GM21423 (cell line): Measurements from ENCODE around the gene PELI2.

ENCODE experiments used
- ATAC-seq: cut with Tn5 transposase; IDR thresholded peaks from one replicate; pipeline ENCODE4 v1.9.1; 2021; ENCODE audit warnings: mild to moderate bottlenecking, moderate library complexity; ENCODE audit not compliant: unreplicated experiment

Gene PELI2

DNA sequence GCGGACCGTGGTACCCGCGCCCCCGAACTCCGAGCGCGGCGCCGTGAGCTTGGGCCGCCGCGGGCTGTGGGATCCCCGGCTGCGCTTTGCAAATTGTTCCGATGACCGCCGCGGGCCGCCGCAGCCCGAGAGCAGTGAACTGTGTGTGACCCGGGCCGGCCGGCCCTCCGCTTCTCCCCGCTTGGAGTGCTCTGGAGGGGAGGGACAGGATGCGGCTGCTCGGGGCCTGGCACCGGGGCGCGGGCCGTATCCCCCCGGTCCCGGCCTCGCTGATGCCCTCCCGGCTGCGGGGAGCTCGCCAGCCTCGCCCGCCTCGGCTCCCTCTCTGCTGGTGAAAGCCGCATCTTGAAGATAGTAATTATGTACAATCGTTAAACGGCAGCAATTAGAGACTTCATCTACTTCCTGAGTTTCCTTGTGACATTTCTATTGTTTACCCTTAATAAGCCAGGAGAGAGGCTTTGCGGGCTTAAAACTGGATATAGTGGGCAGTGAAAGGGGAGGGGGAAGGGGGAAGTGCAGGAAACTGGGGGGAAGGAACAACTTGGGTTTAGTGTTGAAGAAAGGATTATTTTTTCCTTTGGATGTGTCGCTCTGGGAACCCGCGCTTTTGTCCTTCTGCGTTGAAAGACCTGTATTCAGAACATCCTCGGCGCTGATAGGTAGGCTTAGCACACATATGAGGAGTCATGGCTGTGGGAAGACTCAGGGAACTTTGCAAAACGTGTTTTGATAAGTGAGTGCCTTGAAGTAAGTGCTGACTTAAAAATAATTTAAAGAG is 1.2 kb downstream of the PELI2 start:
- peak; percentile 27 for ATAC-seq

DNA sequence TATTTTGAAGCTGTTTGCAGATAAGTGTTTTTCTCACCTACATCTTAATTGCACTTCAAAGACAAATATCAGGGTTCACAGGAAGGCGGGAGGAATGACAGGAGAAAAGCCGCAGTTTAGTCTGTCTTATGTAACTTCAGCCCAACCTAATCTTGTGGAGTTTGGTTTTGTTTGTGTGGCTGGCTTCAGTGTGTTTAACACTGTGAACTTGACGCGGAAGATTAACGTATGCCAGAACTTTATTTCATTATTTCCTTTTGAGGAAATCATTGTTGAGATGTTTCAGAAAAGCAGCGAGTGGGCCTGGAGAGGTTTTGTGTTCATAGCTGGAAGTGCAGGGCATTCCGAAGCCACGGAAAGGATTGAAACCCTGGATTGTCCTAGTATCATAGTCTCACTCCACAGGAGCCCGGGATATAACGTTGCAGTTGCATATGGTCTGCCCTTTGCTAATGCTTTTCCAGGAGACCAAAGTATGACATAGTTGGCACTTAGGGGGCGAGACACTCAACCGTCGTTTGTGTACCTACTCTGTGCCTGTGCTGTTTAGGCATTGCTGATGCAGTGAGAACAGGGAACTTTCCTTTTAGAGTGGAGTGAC is 2.0 kb downstream of the PELI2 start:
- no peak for ATAC-seq

DNA sequence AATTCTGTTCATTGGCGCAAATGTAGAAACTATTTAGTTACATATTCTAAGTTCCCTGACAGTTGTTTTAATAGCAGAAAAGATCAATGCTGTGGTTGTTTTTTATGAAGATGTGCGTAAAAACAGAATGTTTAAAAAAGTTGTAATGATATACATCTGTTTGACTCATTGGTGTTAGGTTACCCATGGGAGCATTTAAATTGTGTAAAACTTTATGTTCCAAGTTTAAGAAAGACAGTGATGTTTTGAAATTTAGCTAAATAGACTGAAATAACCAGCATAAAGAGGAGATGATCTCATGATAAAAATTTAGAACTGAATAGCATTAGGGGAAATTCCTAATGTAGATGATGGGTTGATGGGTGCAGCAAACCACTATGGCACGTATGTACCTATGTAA is 3.6 kb downstream of the PELI2 start:
- no peak for ATAC-seq

DNA sequence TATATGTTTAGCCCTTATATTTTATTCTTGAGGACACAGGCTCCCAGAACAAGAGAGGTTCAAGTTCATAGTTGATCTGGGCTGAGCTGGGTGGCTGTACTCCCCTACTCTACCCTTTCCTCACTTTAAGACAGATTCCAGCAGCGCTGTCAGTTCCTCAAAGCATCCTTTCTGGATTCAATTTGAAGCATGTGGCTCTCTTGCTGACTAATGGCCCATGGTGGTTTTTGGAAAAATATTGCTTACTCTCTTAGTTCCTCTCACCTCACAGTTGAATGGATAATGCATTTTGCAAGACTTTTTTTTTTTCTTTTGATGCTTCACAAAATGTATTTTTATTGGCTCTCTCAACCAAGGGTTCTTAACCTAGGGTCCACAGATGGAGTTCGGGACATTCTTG is 4.1 kb downstream of the PELI2 start:
- no peak for ATAC-seq

- no peak for ATAC-seq
Observed at GRCh38 chr14:56124327-56124726, 6.1 kb downstream of the PELI2 start.

DNA sequence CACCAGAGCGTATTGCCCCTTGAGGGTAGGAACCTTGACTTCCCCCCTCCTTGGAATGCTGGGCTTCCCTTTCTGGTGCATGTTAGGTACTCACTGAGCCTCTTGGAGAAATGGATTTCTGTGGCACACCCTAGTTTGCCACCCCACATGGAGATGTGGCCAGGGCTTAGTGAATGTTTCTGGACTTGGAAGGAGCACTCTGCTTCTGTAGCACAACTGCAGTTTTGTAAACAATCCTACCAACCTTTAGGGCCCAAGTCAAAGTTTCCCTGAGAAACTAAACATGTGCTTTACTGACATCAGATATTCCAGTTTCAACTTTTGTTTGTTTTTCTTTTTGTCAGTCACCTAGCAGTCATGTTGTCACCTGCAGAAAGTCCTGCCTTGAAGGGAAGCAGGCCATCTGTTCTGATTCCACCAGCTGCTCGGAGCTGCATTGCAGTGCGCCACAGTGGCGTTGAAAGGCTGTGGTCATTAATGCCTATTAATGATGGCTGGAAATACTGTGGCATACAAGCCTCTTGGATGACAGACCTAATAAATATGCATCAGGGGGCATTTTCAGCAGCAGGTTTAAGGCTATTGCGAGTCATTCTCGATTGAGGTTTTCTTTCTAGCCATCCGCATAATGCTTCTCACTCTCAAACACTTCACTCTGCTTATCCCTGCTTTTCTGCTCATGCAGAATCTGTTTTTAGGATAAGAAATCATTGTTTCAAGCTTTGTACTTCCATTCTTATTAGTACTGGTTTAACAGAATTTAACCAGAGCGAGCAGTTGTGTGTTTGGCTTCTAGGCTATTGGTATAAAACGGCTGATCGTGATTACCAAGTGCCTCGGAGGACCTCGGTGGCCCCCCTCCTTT is 7.8 kb downstream of the PELI2 start:
- ATAC-seq: no peak

DNA sequence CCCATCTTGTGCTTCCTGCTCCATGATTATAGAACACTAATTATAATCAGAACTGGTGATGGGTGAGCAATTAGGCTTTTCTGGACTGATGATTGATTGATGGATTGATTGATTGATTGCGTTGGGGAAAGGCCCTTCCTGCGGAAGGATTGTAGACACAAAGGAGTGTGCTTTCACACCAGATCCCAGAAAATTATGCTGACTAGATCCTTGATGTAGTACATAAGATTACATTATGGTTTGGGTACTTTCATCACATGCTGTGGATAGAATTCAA is 8.4 kb downstream of the PELI2 start:
- no peak for ATAC-seq

DNA sequence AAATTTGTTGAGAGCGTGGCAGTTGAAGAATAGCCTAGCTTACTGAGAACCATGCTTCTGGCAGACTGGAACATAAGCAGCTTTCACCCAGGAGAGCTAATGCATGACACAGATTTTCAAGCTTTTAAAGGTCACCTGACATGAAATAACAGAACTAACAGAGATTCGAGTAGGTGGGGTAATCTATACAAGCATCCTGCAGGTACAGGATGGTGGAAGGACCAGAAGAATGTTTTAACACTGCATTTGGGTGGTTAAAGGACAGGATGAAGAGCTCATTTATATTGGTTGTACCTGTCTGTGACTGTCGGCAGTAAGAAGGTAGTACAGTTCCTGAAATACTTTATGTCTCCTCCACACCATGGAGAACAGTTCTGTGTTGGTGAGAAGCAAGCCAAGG is 8.9 kb downstream of the PELI2 start:
- ATAC-seq: no peak

GRCh38 chr14:56129092-56129491 is 10.9 kb downstream of the PELI2 start:
- ATAC-seq: no peak

DNA sequence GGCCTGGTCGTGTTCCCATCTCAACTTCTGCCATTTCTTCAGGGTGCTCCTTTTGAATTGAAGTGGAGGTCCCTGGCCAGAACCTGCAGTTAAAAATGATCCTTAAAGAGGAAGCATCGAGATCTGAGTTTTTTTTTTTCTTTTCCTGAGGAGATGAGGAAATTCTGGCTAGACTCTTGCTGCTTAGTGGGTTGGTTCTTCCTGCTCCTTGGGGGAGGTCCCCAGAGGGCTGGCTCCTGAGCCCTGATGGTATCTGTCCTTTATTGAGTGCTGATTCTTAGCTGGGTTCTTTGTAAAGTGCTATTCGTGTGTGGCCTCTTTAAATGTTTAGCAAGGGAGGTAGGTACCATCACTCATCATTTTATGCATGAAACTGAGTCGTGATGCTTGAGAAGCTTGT is 11.7 kb downstream of the PELI2 start:
- ATAC-seq: no peak

DNA sequence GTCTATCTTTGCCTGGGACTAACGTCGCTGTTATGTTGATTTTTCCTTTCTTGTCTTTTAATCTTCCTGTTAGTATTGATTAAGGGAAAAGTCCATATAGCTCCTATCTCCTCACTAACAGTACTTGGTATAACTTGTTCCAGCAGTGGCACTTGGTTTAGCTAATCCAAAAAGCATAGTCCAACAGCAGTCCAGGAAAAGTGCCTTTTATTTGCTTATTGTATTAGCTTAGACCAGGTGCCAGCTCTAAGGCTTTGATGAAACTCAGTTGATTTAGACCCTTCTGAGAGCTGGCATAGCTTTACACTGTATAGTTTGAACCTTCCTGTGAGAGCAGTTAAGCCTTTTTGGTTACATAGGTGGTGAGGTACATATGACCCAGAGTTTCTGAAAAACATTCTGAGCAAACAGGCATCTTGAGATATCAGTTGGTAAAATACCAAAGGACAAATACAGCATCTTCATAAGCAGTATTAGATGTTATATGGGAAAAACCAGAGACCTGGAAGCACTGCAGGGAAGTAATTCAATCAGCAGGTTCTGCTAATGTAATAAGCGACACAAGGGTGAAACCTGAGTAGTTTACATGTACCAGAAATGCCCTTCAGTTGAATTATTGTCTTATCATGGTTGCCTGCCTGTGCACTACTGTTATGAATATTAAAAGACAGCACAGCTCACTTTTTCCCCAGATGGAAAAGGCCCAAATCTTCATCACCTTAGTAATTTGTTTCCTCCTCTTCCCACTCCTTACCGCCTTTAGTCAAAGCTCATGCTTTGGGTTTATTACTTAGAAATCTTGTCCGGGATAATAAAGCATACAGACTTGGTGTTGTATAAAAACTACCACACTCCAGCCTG is 13.0 kb downstream of the PELI2 start:
- no peak for ATAC-seq

- no peak for ATAC-seq
Observed at GRCh38 chr14:56131865-56132833, 13.9 kb downstream of the PELI2 start.

GRCh38 chr14:56133547-56133946 is 15.3 kb downstream of the PELI2 start:
- ATAC-seq: no peak

GRCh38 chr14:56135001-56135400 is 16.8 kb downstream of the PELI2 start:
- no peak for ATAC-seq

DNA sequence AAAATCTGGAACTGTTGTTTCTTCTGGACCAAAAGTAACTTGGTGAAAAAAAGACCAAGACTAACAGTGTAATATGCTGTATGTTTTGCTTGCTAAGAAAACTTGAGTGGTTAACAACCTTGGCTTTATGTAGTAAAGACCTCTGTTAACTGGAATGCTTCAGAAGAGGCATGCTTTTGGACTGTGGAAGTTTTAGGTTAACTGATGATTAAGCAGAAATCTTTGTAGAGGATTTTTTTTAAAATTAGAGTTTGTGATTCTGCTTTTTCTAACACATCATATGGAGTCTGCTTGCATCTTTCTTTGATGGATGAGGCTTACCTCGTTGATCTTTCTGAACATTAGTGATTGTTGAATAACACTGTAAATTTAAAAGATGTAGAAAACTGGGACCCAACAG is 17.5 kb downstream of the PELI2 start:
- no peak for ATAC-seq

- ATAC-seq: no peak
Observed at GRCh38 chr14:56136571-56137452, 18.6 kb downstream of the PELI2 start.

DNA sequence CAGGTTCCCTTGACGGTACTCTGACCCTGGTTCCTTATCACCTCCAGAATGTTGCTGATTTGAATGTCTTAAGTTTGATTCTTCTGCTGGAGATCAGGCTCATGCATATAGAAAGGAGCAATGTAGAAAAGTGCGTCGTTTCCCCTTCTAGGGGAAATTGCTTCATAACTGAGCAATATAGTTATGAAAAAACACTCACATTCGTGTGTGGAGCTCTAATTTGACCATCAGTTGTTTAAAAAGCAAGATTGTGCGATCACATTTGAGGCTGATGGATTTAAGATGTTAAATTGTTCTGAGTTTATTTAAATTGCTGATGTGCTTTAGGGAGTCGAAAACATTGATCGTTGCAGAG is 19.2 kb downstream of the PELI2 start:
- no peak for ATAC-seq

DNA sequence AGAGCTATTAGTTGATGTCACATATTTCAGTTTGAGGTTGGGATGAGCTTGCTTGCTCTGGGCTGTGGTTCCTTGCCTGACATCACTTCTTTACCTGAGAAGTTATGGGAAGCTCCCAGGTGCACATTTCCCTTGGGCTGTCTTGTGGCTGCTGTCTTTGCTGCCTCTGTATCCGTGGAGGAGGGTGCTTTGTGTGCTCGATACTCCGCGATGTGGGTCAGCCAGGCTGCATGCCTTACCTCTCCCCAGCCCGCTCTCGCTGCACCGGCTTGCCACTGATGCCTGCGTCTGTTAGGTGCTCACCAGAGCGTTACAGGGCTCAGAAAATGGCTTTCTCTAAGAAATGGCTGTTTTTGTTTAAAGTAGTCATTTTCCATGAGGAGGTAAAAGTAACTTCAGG is 19.6 kb downstream of the PELI2 start:
- ATAC-seq: no peak

GRCh38 chr14:56138928-56139327 is 20.7 kb downstream of the PELI2 start:
- ATAC-seq: no peak
